HFFc6 (cell line): ENCODE measurements around the gene KLHL6. TPM values are rescaled to one million over a fixed set of nuclear protein-coding genes. Genes with fewer than 3 reads are reported as not detected.
"Not testable (repeated sequence)": the region's sequence is repeated elsewhere in the genome, so short reads cannot be mapped to it uniquely, and the experiment has no call there.

Experiments used
- DNase-seq: peaks from one replicate; pipeline ENCODE4 v3.0.0-alpha.2; 2018
- H3K27ac Mint-ChIP-seq: 2 replicates; pipeline ENCODE4 v1.8.0; 2020; ENCODE audit warnings: mild to moderate bottlenecking, mixed read lengths
- H3K27me3 Mint-ChIP-seq: 2 replicates; pipeline ENCODE4 v1.8.0; 2021; ENCODE audit warnings: mild to moderate bottlenecking, moderate library complexity, mixed read lengths; ENCODE audit not compliant: insufficient read depth
- H3K36me3 Mint-ChIP-seq: 2 replicates; pipeline ENCODE4 v1.8.0; 2021; ENCODE audit warnings: low read depth, mixed read lengths
- H3K4me1 Mint-ChIP-seq: 2 replicates; pipeline ENCODE4 v1.8.0; 2020; ENCODE audit warnings: low read depth, mixed read lengths
- H3K4me3 Mint-ChIP-seq: 2 replicates; pipeline ENCODE4 v1.8.0; 2020; ENCODE audit warnings: mild to moderate bottlenecking, moderate library complexity, mixed read lengths
- H3K9me3 Mint-ChIP-seq: 2 replicates; pipeline ENCODE4 v1.8.0; 2020; ENCODE audit warnings: mild to moderate bottlenecking, mixed read lengths
- CTCF ChIP-seq: fragments of 200-600 bp; sonication (generic); IDR thresholded peaks from 2 replicates; pipeline ENCODE4 v1.5.0; 2021; ENCODE audit warnings: antibody characterized with exemption, mild to moderate bottlenecking
- total RNA-seq, 6 experiments: library from RNA; stranded (reverse); fragmentation: NEBNext Ultra II Directional; extraction: Animal tissue kit (Norgen Biotek cat#: 25700); gene quantifications; 2 replicates in 1 of 6; 3 replicates in 5 of 6; pipeline ENCODE4 v1.2.3, GENCODE V29; 2021

Gene KLHL6
- total RNA-seq, 6 experiments from 2014 or later: not detected

GRCh38 chr3:183532620-183533411 is 22.7 kb downstream of the KLHL6 start:
- TF ChIP-seq CTCF: no peak
- no peak overlapping the region for H3K4me3 Mint-ChIP-seq
- H3K36me3 Mint-ChIP-seq: no peaks in the 10 kb centered on the region
- H3K27me3 Mint-ChIP-seq: peaks cover 24% of the 10 kb centered on the region
- DNase-seq: no peak
- H3K4me1 Mint-ChIP-seq: peaks cover 22% of the 10 kb centered on the region
- no peaks in the 10 kb centered on the region for H3K9me3 Mint-ChIP-seq
- H3K27ac Mint-ChIP-seq: no peak overlapping the region

GRCh38 chr3:183529717-183530116 is 25.8 kb downstream of the KLHL6 start:
- Mint-ChIP-seq H3K4me3 (no peak overlapping the region), H3K36me3 (no peaks in the 10 kb centered on the region)

GRCh38 chr3:183529185-183529584 is 26.3 kb downstream of the KLHL6 start:
- no peak for TF ChIP-seq CTCF
- H3K4me1 Mint-ChIP-seq: peaks cover 22% of the 10 kb centered on the region
- no peaks in the 10 kb centered on the region for H3K9me3 Mint-ChIP-seq
- H3K36me3 Mint-ChIP-seq: no peaks in the 10 kb centered on the region
- DNase-seq: no peak
- no peak overlapping the region for H3K4me3 Mint-ChIP-seq
- peaks cover 32% of the 10 kb centered on the region for H3K27me3 Mint-ChIP-seq
- H3K27ac Mint-ChIP-seq: no peak overlapping the region

More at GRCh38 chr3:183529717-183530116, 25.8 kb downstream of the KLHL6 start:
- Mint-ChIP-seq H3K4me1 (peaks cover 17% of the 10 kb centered on the region), H3K27ac (no peak overlapping the region), H3K9me3 (no peaks in the 10 kb centered on the region), H3K27me3 (peaks cover 32% of the 10 kb centered on the region)
- no peak for TF ChIP-seq CTCF
- no peak for DNase-seq

GRCh38 chr3:183528758-183529157 is 26.7 kb downstream of the KLHL6 start:
- H3K27ac Mint-ChIP-seq, DNase-seq, H3K4me3 Mint-ChIP-seq, H3K9me3 Mint-ChIP-seq, H3K36me3 Mint-ChIP-seq: not testable (repeated sequence)
- H3K27me3 Mint-ChIP-seq: peaks cover 32% of the 10 kb centered on the region
- H3K4me1 Mint-ChIP-seq: peaks cover 20% of the 10 kb centered on the region

- Mint-ChIP-seq H3K4me1 (peaks cover 13% of the 10 kb centered on the region; the same call in 1 of the 2 replicates), H3K9me3 (no peaks in the 10 kb centered on the region), H3K27me3 (peaks cover 25% of the 10 kb centered on the region), H3K27ac (no peak overlapping the region), H3K4me3 (no peak overlapping the region), H3K36me3 (no peaks in the 10 kb centered on the region)
- TF ChIP-seq CTCF: no peak
- no peak for DNase-seq
Measured at GRCh38 chr3:183527428-183528379, 27.8 kb downstream of the KLHL6 start.
